ENCODE results near the gene TPX2.

TPX2 gene

DNA sequence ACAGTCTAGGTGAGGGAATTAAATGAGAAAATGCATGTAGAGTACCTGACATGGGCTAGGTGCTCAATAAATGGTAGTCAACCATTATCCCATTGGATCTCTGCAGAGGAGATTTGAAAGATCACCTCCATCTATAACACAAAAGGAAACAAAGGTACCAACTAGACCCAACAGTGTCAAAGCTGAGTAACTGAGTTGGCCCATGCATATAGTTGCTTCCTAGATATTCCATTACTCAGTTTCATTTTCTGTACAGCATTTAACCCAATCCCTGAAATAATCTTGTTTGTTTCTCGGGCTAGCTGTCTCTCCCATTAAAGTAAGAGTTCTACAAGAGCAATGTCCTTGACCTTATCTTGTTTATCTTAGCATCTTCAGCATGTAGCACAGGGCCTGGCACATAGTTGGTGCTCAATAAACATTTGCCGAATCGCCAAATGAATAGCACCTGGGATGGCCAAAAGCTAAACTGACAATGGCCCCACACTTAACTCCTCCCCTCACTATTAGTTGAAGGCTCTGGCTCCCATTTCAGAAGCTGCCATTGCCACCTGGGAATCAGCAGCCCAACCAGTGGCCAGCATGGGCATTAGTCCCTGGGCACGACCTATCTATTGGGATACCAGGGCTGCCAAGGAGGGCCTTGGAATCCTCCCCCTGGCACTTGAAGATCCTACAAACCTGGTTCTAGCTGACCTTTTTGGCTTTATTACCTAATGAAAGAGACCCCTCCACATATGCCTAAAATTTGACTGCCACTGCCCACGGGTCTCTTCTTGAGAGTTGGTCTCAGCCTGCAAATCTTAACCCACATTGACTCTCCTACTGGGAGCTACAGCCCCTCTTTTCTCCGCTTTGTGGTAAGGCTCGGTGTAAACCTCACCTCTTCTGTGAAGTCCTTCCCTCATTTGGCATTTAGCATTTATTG lies 39.0 kb upstream of the TPX2 start:
- Histone ChIP-seq H2BK5ac (ENCODE audit: low read length) (no peak overlapping the region), H3K56ac (ENCODE audit: low read length) (no peak overlapping the region), H3K36me3 (ENCODE audit: control insufficient read depth, insufficient read depth, low read length) (no peaks in the 10 kb centered on the region), H2BK15ac (replicated peaks; ENCODE audit: low read depth) (no peak overlapping the region), H3K23ac (ENCODE audit: low read length) (no peak overlapping the region), H3K4ac (ENCODE audit: low read depth, low read length) (no peak overlapping the region), H2BK120ac (ENCODE audit: low read depth, low read length) (no peak overlapping the region), H3K79me2 (ENCODE audit: control insufficient read depth, insufficient read depth, low read length) (no peaks in the 10 kb centered on the region), H3K9ac (ENCODE audit: low read length) (no peak overlapping the region), H3K18ac (ENCODE audit: low read length) (no peak overlapping the region), H3K79me1 (ENCODE audit: low read length) (peaks cover 6% of the 10 kb centered on the region), H3K4me3 (ENCODE audit: low read length) (no peak overlapping the region), H3K27me3 (ENCODE audit: insufficient read depth, low read length, poor library complexity) (no peaks in the 10 kb centered on the region), H4K8ac (ENCODE audit: low read depth, low read length) (no peak overlapping the region), H3K4me2 (ENCODE audit: low read length) (no peak overlapping the region), H3K4me1 (ENCODE audit: control insufficient read depth, low read depth, low read length) (peaks cover 2% of the 10 kb centered on the region), H4K5ac (ENCODE audit: low read length) (no peak overlapping the region), H2AK5ac (ENCODE audit: low read length) (no peak overlapping the region), H3K27ac (ENCODE audit: low read depth, low read length) (peak overlapping the region; percentile 20)
- DNase-seq = no peak
- WGBS (ENCODE audit: extremely low coverage, insufficient coverage, low lambda C conversion rate) = no CpG with 5 or more reads among the region's 7 CpGs

DNA sequence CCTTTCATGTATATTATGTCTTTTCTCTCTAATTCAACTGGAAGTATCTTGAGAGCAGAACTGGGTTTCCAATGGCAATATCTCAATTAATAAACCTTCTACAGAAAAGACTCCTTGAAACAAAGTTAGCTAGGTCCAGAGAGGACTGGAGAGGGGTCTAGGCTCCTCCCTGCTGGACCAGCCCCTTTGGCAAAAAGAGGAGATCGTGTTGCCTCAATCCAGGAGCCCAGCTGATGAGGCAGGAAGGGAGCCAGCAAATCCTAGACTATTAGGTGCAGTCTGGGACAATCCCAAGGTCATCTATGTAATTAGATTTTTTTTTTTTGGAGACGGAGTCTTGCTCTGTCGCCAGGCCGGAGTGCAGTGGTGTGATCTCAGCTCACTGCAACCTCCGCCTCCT lies 38.3 kb upstream of the TPX2 start:
- no peaks in the 10 kb centered on the region for H3K4me1 ChIP-seq (ENCODE audit: control insufficient read depth, low read depth, low read length)
- H4K8ac ChIP-seq (ENCODE audit: low read depth, low read length) = no peak overlapping the region
- H3K23ac ChIP-seq (ENCODE audit: low read length) = no peak overlapping the region
- H3K18ac ChIP-seq (ENCODE audit: low read length) = no peak overlapping the region
- H3K4me3 ChIP-seq (ENCODE audit: low read length) = no peak overlapping the region
- no peak overlapping the region for H4K5ac ChIP-seq (ENCODE audit: low read length)
- no CpG with 5 or more reads among the region's 5 CpGs for WGBS (ENCODE audit: extremely low coverage, insufficient coverage, low lambda C conversion rate)
- no peak overlapping the region for H2BK120ac ChIP-seq (ENCODE audit: low read depth, low read length)
- no peak overlapping the region for H3K27ac ChIP-seq (ENCODE audit: low read depth, low read length)
- DNase-seq = no peak
- H2BK5ac ChIP-seq (ENCODE audit: low read length) = no peak overlapping the region
- H3K4me2 ChIP-seq (ENCODE audit: low read length) = no peak overlapping the region
- H3K56ac ChIP-seq (ENCODE audit: low read length) = no peak overlapping the region
- no peaks in the 10 kb centered on the region for H3K27me3 ChIP-seq (ENCODE audit: insufficient read depth, low read length, poor library complexity)
- no peaks in the 10 kb centered on the region for H3K36me3 ChIP-seq (ENCODE audit: control insufficient read depth, insufficient read depth, low read length)
- H3K79me1 ChIP-seq (ENCODE audit: low read length) = peaks cover 6% of the 10 kb centered on the region
- no peaks in the 10 kb centered on the region for H3K79me2 ChIP-seq (ENCODE audit: control insufficient read depth, insufficient read depth, low read length)
- H2AK5ac ChIP-seq (ENCODE audit: low read length) = no peak overlapping the region
- H3K9ac ChIP-seq (ENCODE audit: low read length) = no peak overlapping the region
- H3K4ac ChIP-seq (ENCODE audit: low read depth, low read length) = no peak overlapping the region
- no peak overlapping the region for H2BK15ac ChIP-seq (replicated peaks; ENCODE audit: low read depth)

DNA sequence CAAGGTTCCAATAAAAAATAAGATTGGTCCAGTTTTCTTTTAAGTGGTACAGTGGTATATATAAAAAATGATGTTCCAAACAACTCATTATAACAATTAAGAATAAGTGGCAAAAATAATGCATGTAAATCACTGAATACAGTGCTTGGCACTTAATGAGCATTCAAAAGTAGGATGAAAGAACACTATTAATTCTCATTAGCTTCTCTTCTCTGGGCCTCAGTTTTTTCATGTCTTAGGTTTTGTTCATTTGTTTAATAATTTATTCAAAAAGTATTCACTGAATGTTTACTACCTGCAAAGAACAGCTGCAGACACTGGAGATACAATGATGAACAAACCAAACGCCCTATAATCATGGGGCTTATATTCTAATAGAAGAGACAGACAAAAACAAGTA lies 37.5 kb upstream of the TPX2 start:
- Histone ChIP-seq H3K4ac (ENCODE audit: low read depth, low read length) (no peak overlapping the region), H3K27me3 (ENCODE audit: insufficient read depth, low read length, poor library complexity) (no peaks in the 10 kb centered on the region), H3K4me3 (ENCODE audit: low read length) (no peak overlapping the region), H3K79me2 (ENCODE audit: control insufficient read depth, insufficient read depth, low read length) (no peaks in the 10 kb centered on the region), H3K9ac (ENCODE audit: low read length) (no peak overlapping the region), H4K5ac (ENCODE audit: low read length) (no peak overlapping the region), H2BK5ac (ENCODE audit: low read length) (no peak overlapping the region), H2BK120ac (ENCODE audit: low read depth, low read length) (no peak overlapping the region), H3K56ac (ENCODE audit: low read length) (no peak overlapping the region), H3K18ac (ENCODE audit: low read length) (no peak overlapping the region), H3K27ac (ENCODE audit: low read depth, low read length) (no peak overlapping the region), H2AK5ac (ENCODE audit: low read length) (no peak overlapping the region), H3K4me2 (ENCODE audit: low read length) (no peak overlapping the region), H4K8ac (ENCODE audit: low read depth, low read length) (no peak overlapping the region), H3K79me1 (ENCODE audit: low read length) (peaks cover 1% of the 10 kb centered on the region), H3K36me3 (ENCODE audit: control insufficient read depth, insufficient read depth, low read length) (no peaks in the 10 kb centered on the region), H3K4me1 (ENCODE audit: control insufficient read depth, low read depth, low read length) (no peaks in the 10 kb centered on the region), H3K23ac (ENCODE audit: low read length) (no peak overlapping the region), H2BK15ac (replicated peaks; ENCODE audit: low read depth) (no peak overlapping the region)
- WGBS (ENCODE audit: extremely low coverage, insufficient coverage, low lambda C conversion rate) = no CpG with 5 or more reads among the region's 1 CpG
- no peak for DNase-seq

DNA sequence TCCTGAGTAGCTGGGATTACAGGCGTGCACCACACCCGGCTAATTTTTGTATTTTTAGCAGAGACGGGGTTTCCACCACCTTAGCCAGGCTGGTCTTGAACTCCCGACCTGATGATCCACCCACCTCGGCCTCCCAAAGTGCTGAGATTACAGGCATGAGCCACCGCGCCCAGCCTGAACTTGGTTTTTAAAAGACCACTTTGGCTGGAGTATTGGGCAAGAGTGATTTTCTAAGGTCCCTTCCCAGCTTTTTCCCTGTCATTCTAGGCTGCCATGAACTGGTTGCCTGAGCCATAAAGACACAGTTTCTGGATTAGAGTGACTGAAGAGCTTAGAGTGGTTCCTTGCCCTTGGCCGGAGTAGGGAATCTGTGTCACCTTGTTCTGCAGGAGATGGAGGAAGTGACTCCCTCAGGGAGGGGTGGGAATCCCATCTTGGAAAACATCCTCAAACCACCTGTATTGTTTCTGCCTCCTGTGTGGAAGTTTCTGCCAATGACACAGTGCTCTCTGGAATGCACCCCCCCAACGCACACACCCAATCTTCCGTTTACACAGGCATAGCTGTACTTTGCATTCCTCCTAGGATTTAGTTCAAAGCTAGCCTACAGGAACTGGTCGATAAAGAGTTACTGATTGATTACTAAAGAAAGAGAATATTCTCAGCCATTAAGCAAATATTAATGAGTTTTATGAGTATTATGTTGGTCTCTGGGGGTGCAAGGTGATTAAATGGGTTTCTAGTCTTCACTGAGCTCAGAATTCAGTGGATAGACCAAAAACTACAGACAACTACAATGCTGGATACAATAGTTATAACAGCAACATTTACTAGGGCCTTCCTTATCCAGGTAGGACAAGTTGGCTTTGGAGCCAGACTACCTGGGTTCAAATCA lies 34.6 kb upstream of the TPX2 start:
- H3K27ac ChIP-seq (ENCODE audit: low read depth, low read length) = peak overlapping the region; percentile 7
- no peaks in the 10 kb centered on the region for H3K36me3 ChIP-seq (ENCODE audit: control insufficient read depth, insufficient read depth, low read length)
- H2AK5ac ChIP-seq (ENCODE audit: low read length) = no peak overlapping the region

DNA sequence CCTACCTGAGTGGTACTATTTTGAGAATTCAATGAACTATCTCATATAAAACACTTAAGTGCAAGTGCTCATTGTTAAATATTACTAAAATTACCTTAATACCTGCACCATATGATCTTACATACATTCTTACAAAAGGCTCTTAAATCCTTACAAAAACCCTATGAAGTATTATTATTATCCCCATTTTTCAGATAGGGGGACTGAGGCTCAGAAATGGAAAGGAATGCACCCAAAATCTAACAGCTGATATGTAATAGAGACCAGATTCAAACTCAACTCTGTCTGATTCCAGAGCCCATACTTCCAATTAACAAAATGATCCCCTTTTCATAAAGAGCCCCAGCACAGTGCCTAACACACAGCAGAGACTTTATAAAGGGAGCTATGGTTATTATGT lies 33.9 kb upstream of the TPX2 start:
- Histone ChIP-seq H2BK5ac (ENCODE audit: low read length) (no peak overlapping the region), H3K79me1 (ENCODE audit: low read length) (peaks cover 1% of the 10 kb centered on the region), H3K27me3 (ENCODE audit: insufficient read depth, low read length, poor library complexity) (no peaks in the 10 kb centered on the region), H3K23ac (ENCODE audit: low read length) (no peak overlapping the region), H4K8ac (ENCODE audit: low read depth, low read length) (no peak overlapping the region), H2BK120ac (ENCODE audit: low read depth, low read length) (no peak overlapping the region), H4K5ac (ENCODE audit: low read length) (no peak overlapping the region), H3K9ac (ENCODE audit: low read length) (no peak overlapping the region), H3K4me3 (ENCODE audit: low read length) (no peak overlapping the region), H3K18ac (ENCODE audit: low read length) (no peak overlapping the region), H3K4me2 (ENCODE audit: low read length) (no peak overlapping the region), H3K4me1 (ENCODE audit: control insufficient read depth, low read depth, low read length) (no peaks in the 10 kb centered on the region), H2BK15ac (replicated peaks; ENCODE audit: low read depth) (no peak overlapping the region), H3K4ac (ENCODE audit: low read depth, low read length) (no peak overlapping the region), H3K56ac (ENCODE audit: low read length) (no peak overlapping the region), H3K36me3 (ENCODE audit: control insufficient read depth, insufficient read depth, low read length) (no peaks in the 10 kb centered on the region), H3K27ac (ENCODE audit: low read depth, low read length) (no peak overlapping the region), H2AK5ac (ENCODE audit: low read length) (no peak overlapping the region), H3K79me2 (ENCODE audit: control insufficient read depth, insufficient read depth, low read length) (peaks cover 3% of the 10 kb centered on the region)
- no peak for DNase-seq

More for the DNA sequence above, 34.6 kb upstream of the TPX2 start:
- no peaks in the 10 kb centered on the region for H3K79me2 ChIP-seq (ENCODE audit: control insufficient read depth, insufficient read depth, low read length)
- no peak overlapping the region for H3K23ac ChIP-seq (ENCODE audit: low read length)
- peaks cover 1% of the 10 kb centered on the region for H3K79me1 ChIP-seq (ENCODE audit: low read length)
- H3K4me1 ChIP-seq (ENCODE audit: control insufficient read depth, low read depth, low read length) = no peaks in the 10 kb centered on the region
- DNase-seq = peak; percentile 88
- no peak overlapping the region for H4K8ac ChIP-seq (ENCODE audit: low read depth, low read length)
- H4K5ac ChIP-seq (ENCODE audit: low read length) = no peak overlapping the region
- H2BK120ac ChIP-seq (ENCODE audit: low read depth, low read length) = no peak overlapping the region
- H3K4me2 ChIP-seq (ENCODE audit: low read length) = no peak overlapping the region
- no peaks in the 10 kb centered on the region for H3K27me3 ChIP-seq (ENCODE audit: insufficient read depth, low read length, poor library complexity)
- no peak overlapping the region for H3K56ac ChIP-seq (ENCODE audit: low read length)
- H3K18ac ChIP-seq (ENCODE audit: low read length) = no peak overlapping the region
- H3K4me3 ChIP-seq (ENCODE audit: low read length) = no peak overlapping the region
- H2BK15ac ChIP-seq (replicated peaks; ENCODE audit: low read depth) = no peak overlapping the region
- WGBS (ENCODE audit: extremely low coverage, insufficient coverage, low lambda C conversion rate) = no CpG with 5 or more reads among the region's 11 CpGs
- H3K9ac ChIP-seq (ENCODE audit: low read length) = no peak overlapping the region
- H2BK5ac ChIP-seq (ENCODE audit: low read length) = no peak overlapping the region
- no peak overlapping the region for H3K4ac ChIP-seq (ENCODE audit: low read depth, low read length)

Data from mesendoderm (in vitro differentiated cells).